Small intestine (tissue), 16 donors: ENCODE results near the gene DBX1. TPM values are rescaled to one million over a fixed set of nuclear protein-coding genes. Genes with fewer than 3 reads are reported as not detected.
"Not testable (repeated sequence)": the region's sequence is repeated elsewhere in the genome, so short reads cannot be mapped to it uniquely, and the experiment has no call there.

Experiments
- DNase-seq, 2 donors: peaks; one replicate each; pipeline versions ENCODE4 v3.0.0 to v3.0.0-alpha.2; 2013
- FAIRE-seq: peaks from 2 replicates; lab custom pipeline; 2012; peaks lifted over from hg19 to GRCh38; lab: Jason Lieb, UNC
- H3K27ac ChIP-seq, 3 donors: one replicate each; pipeline ENCODE4 v1.5.1; 2013; ENCODE audit warnings: low read length in 2 of 3, mild to moderate bottlenecking in 2 of 3, control low read depth in 1 of 3, inconsistent platforms in 1 of 3, low read depth in 1 of 3, moderate library complexity in 1 of 3
- H3K27me3 ChIP-seq, 3 donors: one replicate each; pipeline ENCODE4 v1.6.1; 2013; ENCODE audit warnings: low read length in 3 of 3, inconsistent platforms in 1 of 3; ENCODE audit not compliant: control insufficient read depth in 3 of 3, insufficient read depth in 3 of 3
- H3K36me3 ChIP-seq, 3 donors: one replicate each; pipeline ENCODE4 v1.6.1; 2013; ENCODE audit warnings: low read length in 3 of 3, inconsistent platforms in 1 of 3, low read depth in 1 of 3, mild to moderate bottlenecking in 1 of 3, moderate library complexity in 1 of 3; ENCODE audit not compliant: control insufficient read depth in 3 of 3, insufficient read depth in 2 of 3
- H3K4me1 ChIP-seq, 3 donors: one replicate each; pipeline ENCODE4 v1.6.1; 2013; ENCODE audit warnings: low read length in 2 of 3, inconsistent platforms in 1 of 3, low read depth in 1 of 3, mild to moderate bottlenecking in 1 of 3, moderate library complexity in 1 of 3; ENCODE audit not compliant: control insufficient read depth in 3 of 3, insufficient read depth in 2 of 3
- H3K4me3 ChIP-seq, 3 donors: one replicate each; pipeline ENCODE4 v1.5.1; 2013; ENCODE audit warnings: low read length in 3 of 3, control low read depth in 1 of 3, inconsistent platforms in 1 of 3, low read depth in 1 of 3, mild to moderate bottlenecking in 1 of 3, moderate library complexity in 1 of 3
- H3K9me3 ChIP-seq, 2 donors: one replicate each; pipeline ENCODE4 v1.6.1; 2013; ENCODE audit warnings: low read depth in 1 of 2, low read length in 1 of 2; ENCODE audit not compliant: control insufficient read depth in 2 of 2, insufficient read depth in 1 of 2
- WGBS, 3 donors: extraction: QIAGEN DNeasy Blood & Tissue Kit; methylation state at CpG; one replicate each; pipeline ENCODE4 v1.1.7; 2013; 5-methylcytosine and 5-hydroxymethylcytosine counted together
- long read RNA-seq, 10 donors: transcript quantifications; one replicate each; lab custom pipeline, GENCODE V29; 2026
- polyA plus RNA-seq, 4 donors: library from polyadenylated mRNA; stranded (reverse) in 3 of 4; unstranded in 1 of 4; fragments of 200-250 nt in 3 of 4; fragments of 120-200 nt in 1 of 4; gene quantifications; one replicate each; pipeline versions ENCODE4 v1.2.1 to v1.2.3, GENCODE V29; 2013
- donor health status: healthy with polysubstance abuse.
- donor health status: control.
- donor health status: control.
- donor health status: Bipolar disorder and iron deficiency.
- donor health status: healthy.

DBX1 gene
- not detected for polyA plus RNA-seq
- long read RNA-seq, donor 1, result 0 reads
- long read RNA-seq, donor 2, result 0 reads
- long read RNA-seq, donor 3, result 0 reads
- long read RNA-seq, donor 4, result 0 reads
- long read RNA-seq, donor 5, result 0 reads
- long read RNA-seq, donor 6, result 0 reads
- long read RNA-seq, donor 7, result 0 reads
- long read RNA-seq, donor 8, result 0 reads
- long read RNA-seq, donor 9, result 0 reads
- long read RNA-seq, donor 10, result 0 reads

- no peaks in the 10 kb centered on the region for H3K36me3 ChIP-seq
- DNase-seq (no peak), FAIRE-seq (no peak)
- H3K9me3 ChIP-seq, result no peaks in the 10 kb centered on the region
- H3K27ac ChIP-seq, result no peak within 1 kb of the TSS
- H3K4me3 ChIP-seq, result no peak within 1 kb of the TSS
- 7 to 18% (median 15%) methylated on average over 30 of the region's 30 CpGs for WGBS, 3 donors
- peaks cover 6 to 10% (median 8%) of the 10 kb centered on the region in 3 donors for H3K4me1 ChIP-seq
- peaks cover 10 to 98% (median 69%) of the 10 kb centered on the region in 3 donors for H3K27me3 ChIP-seq
These were observed at the start of gene DBX1 for GRCh38 chr11:20160425-20161229. Gene DBX1, minus strand, starts transcription at chr11:20160475. Its CDS starts 151 bp downstream, at chr11:20160324.

GRCh38 chr11:20208622-20209111, 48.4 kb upstream of the DBX1 start:
- Histone ChIP-seq H3K9me3 (no peaks in the 10 kb centered on the region), H3K4me1 (no peaks in the 10 kb centered on the region), H3K27ac (no peak overlapping the region), H3K4me3 (no peak overlapping the region), H3K27me3 (peaks cover 0 to 52% (median 28%) of the 10 kb centered on the region in 3 donors), H3K36me3 (no peaks in the 10 kb centered on the region)
- DNase-seq (no peak), FAIRE-seq (no peak)
- WGBS, 3 donors, result 12 to 22% (median 21%) methylated on average over 16 of the region's 16 CpGs

- H3K27ac ChIP-seq, result no peak overlapping the region
- no peak for FAIRE-seq
- H3K36me3 ChIP-seq, result no peaks in the 10 kb centered on the region
- no peak overlapping the region for H3K4me3 ChIP-seq
- H3K27me3 ChIP-seq, result peaks cover 0 to 52% (median 28%) of the 10 kb centered on the region in 3 donors
- no peaks in the 10 kb centered on the region for H3K9me3 ChIP-seq
- DNase-seq, result no peak
- H3K4me1 ChIP-seq, result no peaks in the 10 kb centered on the region
- WGBS, 3 donors, result 7 to 20% (median 14%) methylated on average over 33 of the region's 33 CpGs
These were observed 47.7 kb upstream of the DBX1 start for GRCh38 chr11:20207781-20208621.

GRCh38 chr11:20205807-20206206, 45.5 kb upstream of the DBX1 start:
- Histone ChIP-seq H3K27ac (no peak overlapping the region), H3K4me3 (no peak overlapping the region), H3K27me3 (peaks cover 0 to 53% (median 25%) of the 10 kb centered on the region in 3 donors), H3K36me3 (no peaks in the 10 kb centered on the region), H3K4me1 (no peaks in the 10 kb centered on the region), H3K9me3 (no peaks in the 10 kb centered on the region)
- FAIRE-seq, result no peak
- no peak for DNase-seq

GRCh38 chr11:20204681-20205080, 44.4 kb upstream of the DBX1 start:
- no peaks in the 10 kb centered on the region for H3K4me1 ChIP-seq
- DNase-seq, result no peak
- H3K4me3 ChIP-seq, result no peak overlapping the region
- no peak overlapping the region for H3K27ac ChIP-seq
- no peak for FAIRE-seq
- no peaks in the 10 kb centered on the region for H3K9me3 ChIP-seq
- H3K27me3 ChIP-seq, result peaks cover 0 to 42% (median 21%) of the 10 kb centered on the region in 3 donors
- no peaks in the 10 kb centered on the region for H3K36me3 ChIP-seq

- Histone ChIP-seq H3K27me3 (peaks cover 0 to 34% (median 16%) of the 10 kb centered on the region in 3 donors), H3K36me3 (no peaks in the 10 kb centered on the region), H3K4me3 (no peak overlapping the region), H3K9me3 (no peaks in the 10 kb centered on the region), H3K4me1 (no peaks in the 10 kb centered on the region), H3K27ac (no peak overlapping the region)
- DNase-seq (no peak), FAIRE-seq (no peak)
These were observed 43.6 kb upstream of the DBX1 start for GRCh38 chr11:20203831-20204230.

GRCh38 chr11:20201231-20201630, 41.0 kb upstream of the DBX1 start:
- FAIRE-seq (no peak), DNase-seq (no peak)
- Histone ChIP-seq H3K9me3 (no peaks in the 10 kb centered on the region), H3K4me1 (no peaks in the 10 kb centered on the region), H3K36me3 (no peaks in the 10 kb centered on the region), H3K4me3 (no peak overlapping the region), H3K27me3 (peaks cover 0 to 8% (median 0%) of the 10 kb centered on the region in 3 donors), H3K27ac (no peak overlapping the region)
- WGBS, 3 donors, result 19 to 45% (median 28%) methylated on average over 2 of the region's 2 CpGs

GRCh38 chr11:20200331-20200955, 40.2 kb upstream of the DBX1 start:
- not testable (repeated sequence) for DNase-seq, H3K4me3 ChIP-seq, FAIRE-seq, H3K4me1 ChIP-seq, H3K36me3 ChIP-seq, H3K9me3 ChIP-seq, H3K27me3 ChIP-seq, H3K27ac ChIP-seq
- WGBS, 3 donors, result 24 to 26% (median 24%) methylated on average over 5 of the region's 5 CpGs
